HG02571 (cell line): ENCODE data around the gene TMEM120A.
A peak's percentile ranks its signal among the peaks of the same experiment; 100 is the strongest.

ENCODE experiments used
- ATAC-seq: cut with Tn5 transposase; IDR thresholded peaks from one replicate; pipeline ENCODE4 v1.9.1; 2021; ENCODE audit warnings: mild to moderate bottlenecking, moderate library complexity; ENCODE audit not compliant: unreplicated experiment

TMEM120A gene

GRCh38 chr7:75995996-75996395 is 1.6 kb upstream of the TMEM120A start:
- no peak for ATAC-seq

- no peak for ATAC-seq
Measured at GRCh38 chr7:75995052-75995471, 667 bp upstream of the TMEM120A start.

GRCh38 chr7:75993689-75994387 is 557 bp downstream of the TMEM120A start:
- peak; percentile 6 for ATAC-seq

GRCh38 chr7:75992083-75992755 is 2.2 kb downstream of the TMEM120A start:
- no peak for ATAC-seq

- ATAC-seq = no peak
Measured at GRCh38 chr7:75991531-75992082, 2.8 kb downstream of the TMEM120A start.

GRCh38 chr7:75989500-75990388 is 4.7 kb downstream of the TMEM120A start:
- ATAC-seq = no peak

GRCh38 chr7:75988568-75989499 is 5.6 kb downstream of the TMEM120A start:
- ATAC-seq = no peak

- no peak for ATAC-seq
Measured at GRCh38 chr7:75987805-75988567, 6.4 kb downstream of the TMEM120A start.

GRCh38 chr7:75987026-75987804 is 7.2 kb downstream of the TMEM120A start:
- no peak for ATAC-seq

- no peak for ATAC-seq
Measured at GRCh38 chr7:75986147-75986781, 8.1 kb downstream of the TMEM120A start.

GRCh38 chr7:75985518-75986146 is 8.8 kb downstream of the TMEM120A start:
- ATAC-seq = no peak

GRCh38 chr7:75985009-75985517 is 9.3 kb downstream of the TMEM120A start:
- no peak for ATAC-seq

GRCh38 chr7:75984130-75985008 is 10.0 kb downstream of the TMEM120A start:
- ATAC-seq = no peak

GRCh38 chr7:75983471-75984129 is 10.8 kb downstream of the TMEM120A start:
- ATAC-seq = no peak

GRCh38 chr7:75982306-75983064 is 11.9 kb downstream of the TMEM120A start:
- ATAC-seq = no peak
